ENCODE results near the gene AGRN. TPM values are rescaled to one million over a fixed set of nuclear protein-coding genes. Genes with fewer than 3 reads are reported as not detected.

Gene AGRN
- total RNA-seq, 1 donor from 2014 or later: 114 TPM

- Histone ChIP-seq H3K36me3 (no peaks in the 10 kb centered on the region), H3K4me1 (no peaks in the 10 kb centered on the region), H3K27me3 (ENCODE audit: low read depth) (no peaks in the 10 kb centered on the region), H3K4me3 (no peak overlapping the region), H3K9me3 (no peaks in the 10 kb centered on the region), H3K27ac (no peak overlapping the region)
- DNase-seq: peak; percentile 44
- ATAC-seq: no peak
- intact Hi-C loops (cut with DNase I): no loop called here
- TF ChIP-seq CTCF (IDR thresholded peaks at IDR 0.05): no peak
Observed at GRCh38 chr1:1089731-1090423, 70.0 kb downstream of the AGRN start.

GRCh38 chr1:1090424-1091343, 70.8 kb downstream of the AGRN start:
- H3K27ac ChIP-seq: no peak overlapping the region
- no peaks in the 10 kb centered on the region for H3K27me3 ChIP-seq (ENCODE audit: low read depth)
- H3K4me1 ChIP-seq: no peaks in the 10 kb centered on the region
- H3K4me3 ChIP-seq: no peak overlapping the region
- intact Hi-C loops (cut with DNase I): no loop called here
- ATAC-seq (peak in 1 of 2 donors; percentile 12), DNase-seq (peak; percentile 43)
- no peak for TF ChIP-seq CTCF (IDR thresholded peaks at IDR 0.05)
- H3K9me3 ChIP-seq: no peaks in the 10 kb centered on the region
- no peaks in the 10 kb centered on the region for H3K36me3 ChIP-seq

GRCh38 chr1:1091344-1092148, 71.6 kb downstream of the AGRN start:
- H3K4me3 ChIP-seq: no peak overlapping the region
- no peaks in the 10 kb centered on the region for H3K9me3 ChIP-seq
- no peaks in the 10 kb centered on the region for H3K36me3 ChIP-seq
- ATAC-seq (no peak), DNase-seq (peak; percentile 45)
- intact Hi-C loops (cut with DNase I): no loop called here
- TF ChIP-seq CTCF (IDR thresholded peaks at IDR 0.05): no peak
- H3K27ac ChIP-seq: no peak overlapping the region
- H3K27me3 ChIP-seq (ENCODE audit: low read depth): no peaks in the 10 kb centered on the region
- no peaks in the 10 kb centered on the region for H3K4me1 ChIP-seq

GRCh38 chr1:1092149-1092855, 72.4 kb downstream of the AGRN start:
- H3K4me3 ChIP-seq: no peak overlapping the region
- ATAC-seq (no peak), DNase-seq (peak; percentile 39)
- H3K27me3 ChIP-seq (ENCODE audit: low read depth): no peaks in the 10 kb centered on the region
- H3K9me3 ChIP-seq: no peaks in the 10 kb centered on the region
- H3K27ac ChIP-seq: no peak overlapping the region
- TF ChIP-seq CTCF (IDR thresholded peaks at IDR 0.05): no peak
- no peaks in the 10 kb centered on the region for H3K36me3 ChIP-seq
- intact Hi-C loops (cut with DNase I): no loop called here
- no peaks in the 10 kb centered on the region for H3K4me1 ChIP-seq
